ENCODE measurements around the gene TARS2. TPM values are rescaled to one million over a fixed set of nuclear protein-coding genes. Genes with fewer than 3 reads are reported as not detected.

The TARS2 gene, protein sequence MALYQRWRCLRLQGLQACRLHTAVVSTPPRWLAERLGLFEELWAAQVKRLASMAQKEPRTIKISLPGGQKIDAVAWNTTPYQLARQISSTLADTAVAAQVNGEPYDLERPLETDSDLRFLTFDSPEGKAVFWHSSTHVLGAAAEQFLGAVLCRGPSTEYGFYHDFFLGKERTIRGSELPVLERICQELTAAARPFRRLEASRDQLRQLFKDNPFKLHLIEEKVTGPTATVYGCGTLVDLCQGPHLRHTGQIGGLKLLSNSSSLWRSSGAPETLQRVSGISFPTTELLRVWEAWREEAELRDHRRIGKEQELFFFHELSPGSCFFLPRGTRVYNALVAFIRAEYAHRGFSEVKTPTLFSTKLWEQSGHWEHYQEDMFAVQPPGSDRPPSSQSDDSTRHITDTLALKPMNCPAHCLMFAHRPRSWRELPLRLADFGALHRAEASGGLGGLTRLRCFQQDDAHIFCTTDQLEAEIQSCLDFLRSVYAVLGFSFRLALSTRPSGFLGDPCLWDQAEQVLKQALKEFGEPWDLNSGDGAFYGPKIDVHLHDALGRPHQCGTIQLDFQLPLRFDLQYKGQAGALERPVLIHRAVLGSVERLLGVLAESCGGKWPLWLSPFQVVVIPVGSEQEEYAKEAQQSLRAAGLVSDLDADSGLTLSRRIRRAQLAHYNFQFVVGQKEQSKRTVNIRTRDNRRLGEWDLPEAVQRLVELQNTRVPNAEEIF
- total RNA-seq = 11.1 and 12.8 TPM in 2 replicates

DNA sequence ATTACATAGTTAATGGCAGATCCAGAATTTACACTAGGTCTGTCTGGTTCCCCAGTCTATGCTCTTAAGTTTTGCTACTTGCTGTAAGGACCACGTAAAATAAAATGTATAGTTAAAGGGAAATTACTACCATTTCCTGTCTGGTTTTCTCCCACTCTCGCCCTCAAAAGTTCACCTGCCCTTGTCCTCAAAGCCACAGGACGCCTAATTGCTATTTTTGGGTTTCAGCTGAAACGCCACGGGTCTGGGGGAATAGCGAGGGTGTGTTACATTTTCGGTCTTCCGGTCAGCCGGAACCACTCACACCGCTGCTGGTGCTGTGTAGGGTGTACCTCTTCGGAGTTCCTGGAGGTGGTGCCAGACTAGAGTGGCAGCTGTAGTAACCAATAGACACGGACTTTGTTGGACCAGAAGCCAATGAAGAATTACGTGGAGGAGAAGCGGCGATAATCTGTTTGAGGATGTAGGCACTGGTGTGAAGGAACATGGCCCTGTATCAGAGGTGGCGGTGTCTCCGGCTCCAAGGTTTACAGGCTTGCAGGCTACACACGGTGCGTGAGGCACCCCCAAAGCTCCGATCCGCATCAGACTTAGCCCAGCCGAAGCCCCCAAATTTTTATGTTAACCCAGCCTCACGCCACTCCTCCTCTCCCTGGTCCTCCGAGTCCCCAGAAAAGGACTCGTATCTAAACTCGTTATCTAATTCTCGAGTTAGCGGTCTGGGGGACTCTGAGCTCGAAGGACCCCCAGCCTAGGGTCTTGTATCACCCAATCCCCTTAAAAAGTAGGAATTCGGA is at the start of gene TARS2:
TARS2 (plus strand) TSS at position 454 of the 797 bp plus-strand sequence; CDS start at position 486, 32 bp downstream.

DNA sequence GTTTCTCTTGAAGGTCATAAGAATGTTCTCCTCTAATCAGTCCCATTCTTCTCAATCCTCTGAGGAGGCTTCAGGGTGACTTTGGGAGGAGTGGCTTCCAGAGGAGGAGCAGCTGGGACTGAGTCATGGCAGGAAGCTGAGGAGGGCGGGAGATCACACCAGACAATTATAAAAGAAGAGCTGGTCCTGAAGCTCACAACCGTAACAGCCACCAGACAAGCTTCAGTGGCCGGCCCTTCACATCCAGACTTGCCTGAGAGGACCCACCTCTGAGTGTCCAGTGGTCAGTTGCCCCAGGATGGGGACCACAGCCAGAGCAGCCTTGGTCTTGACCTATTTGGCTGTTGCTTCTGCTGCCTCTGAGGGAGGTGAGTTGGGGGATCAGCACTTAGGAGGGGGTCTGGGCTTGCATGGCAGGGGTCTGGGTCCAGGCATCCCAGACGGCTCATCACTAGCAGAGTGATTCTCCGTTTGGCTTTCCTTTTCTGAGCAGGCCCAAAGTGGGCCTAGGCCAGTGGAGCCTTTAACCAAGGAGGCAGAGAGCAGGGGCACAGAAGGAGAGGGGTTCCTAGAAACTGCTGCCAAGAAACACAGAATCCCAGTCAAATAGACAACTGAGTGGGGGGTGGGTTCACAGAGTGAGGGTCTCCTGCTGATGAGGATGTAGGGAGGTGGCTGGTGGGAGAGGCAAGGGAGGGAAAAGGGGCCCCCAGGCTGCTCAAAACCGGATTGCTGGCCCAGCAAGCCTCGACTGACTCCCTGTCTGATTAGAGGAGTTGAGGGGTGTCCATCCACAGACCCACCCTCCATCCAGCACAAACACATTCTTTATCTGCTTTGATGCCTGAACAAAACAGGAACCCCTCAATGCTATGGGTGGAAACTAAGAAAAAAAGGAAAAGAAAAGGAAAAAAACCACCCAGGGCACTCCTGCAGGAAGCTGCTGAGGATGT is 21.0 kb downstream of the TARS2 start, which contains the start of gene ECM1:
ECM1 (plus strand) TSS at position 198 of the 953 bp plus-strand sequence; CDS start at position 299, 101 bp downstream.

DNA sequence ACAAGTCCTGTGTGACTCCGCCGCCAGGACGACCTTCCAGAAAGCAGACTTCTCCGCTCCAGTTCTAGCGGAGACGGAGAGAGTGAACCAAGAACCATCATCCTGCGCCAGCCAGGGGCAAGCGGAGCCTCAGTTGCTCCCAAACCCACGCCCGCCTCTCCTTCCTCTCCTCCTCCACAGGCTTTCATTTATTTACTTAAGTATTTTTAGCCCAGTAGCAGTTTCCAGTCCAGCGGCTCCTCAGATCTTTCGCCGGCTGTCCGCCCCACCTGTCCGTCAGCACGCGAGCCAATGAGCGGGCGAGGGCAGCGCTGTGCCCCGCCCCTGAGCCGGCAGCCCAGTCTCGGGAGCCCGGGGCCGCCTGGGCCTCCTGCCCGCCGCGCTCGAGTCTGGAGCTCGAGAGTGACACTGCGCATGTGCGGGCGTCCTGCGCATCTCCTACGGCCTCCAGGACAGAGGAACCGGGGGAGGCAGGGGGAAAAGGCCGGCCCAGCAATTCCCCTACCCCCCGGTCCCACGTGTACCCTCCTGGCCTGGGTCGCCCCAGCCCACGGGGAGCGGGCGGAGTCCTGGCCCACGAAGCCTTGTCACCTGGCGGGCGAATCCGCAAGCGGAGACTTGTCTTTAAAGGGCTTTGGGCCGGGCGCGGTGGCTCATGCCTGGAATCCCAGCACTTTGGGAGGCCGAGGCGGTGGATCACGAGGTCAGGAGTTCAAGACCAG is 28.3 kb downstream of the TARS2 start, which contains the start of gene FALEC:
FALEC (plus strand) TSS at position 425 of the 722 bp plus-strand sequence.

DNA sequence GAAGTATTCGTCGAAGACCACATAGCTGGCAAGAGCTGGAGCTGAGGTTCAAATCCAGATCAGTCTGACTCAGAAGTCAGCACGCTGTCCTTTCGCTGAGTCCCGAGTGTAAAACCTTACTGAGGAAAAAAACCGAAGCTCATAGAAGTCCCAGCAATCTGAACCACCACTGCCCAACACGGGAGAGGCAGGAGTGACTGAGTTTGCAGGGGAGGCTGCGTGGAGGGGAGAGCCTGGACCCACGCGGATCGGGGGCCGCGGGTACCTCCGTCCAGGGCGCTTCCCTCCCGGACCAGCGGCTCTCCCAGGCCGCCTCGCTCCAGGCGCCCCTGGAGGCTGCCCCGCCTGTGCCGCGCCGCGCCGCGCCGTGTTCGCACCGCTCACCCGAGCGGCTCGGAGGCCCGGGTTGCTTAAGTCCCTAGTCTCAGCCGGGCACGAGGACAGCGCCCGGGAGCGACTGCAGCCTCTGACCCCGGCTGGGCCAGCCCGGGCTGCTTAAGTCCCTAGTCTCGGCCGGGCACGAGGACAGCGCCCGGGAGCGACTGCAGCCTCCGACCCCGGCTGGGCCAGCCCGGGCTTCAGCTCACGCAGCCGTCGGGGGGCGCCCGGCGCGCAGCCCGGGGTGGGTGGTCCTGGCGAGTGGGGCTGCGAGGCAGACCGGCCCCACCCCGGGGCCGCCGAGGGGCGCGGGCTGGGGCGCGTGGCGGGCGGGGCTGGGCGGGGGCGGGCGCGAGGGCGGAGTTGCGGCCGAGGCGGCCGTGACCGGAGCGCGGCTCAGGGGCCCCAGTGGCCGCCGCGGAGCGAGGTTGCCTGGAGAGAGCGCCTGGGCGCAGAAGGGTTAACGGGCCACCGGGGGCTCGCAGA is 61.6 kb downstream of the TARS2 start, which contains the start of gene ADAMTSL4:
ADAMTSL4 (plus strand) TSS at position 777 of the 864 bp plus-strand sequence. CDS start 2,881 bp downstream, outside the sequence.

Other genes with a start within 250 kb of the TARS2 start
- gene CA14, start 229.6 kb upstream of the TARS2 start, total RNA-seq = not detected in 2 replicates
- gene APH1A, start 218.4 kb upstream of the TARS2 start, total RNA-seq = 83.4 and 92.6 TPM in 2 replicates
- 65.3 and 92.0 TPM in 2 replicates for gene C1orf54, start 214.6 kb upstream of the TARS2 start, total RNA-seq
- 2.7 and 4.9 TPM in 2 replicates for gene CIART, start 204.9 kb upstream of the TARS2 start, total RNA-seq
- 105 and 122 TPM in 2 replicates for gene MRPS21, start 193.6 kb upstream of the TARS2 start, total RNA-seq
- 29.0 and 31.2 TPM in 2 replicates for gene PRPF3, start 165.9 kb upstream of the TARS2 start, total RNA-seq
- 5.0 and 6.4 TPM in 2 replicates for gene RPRD2, start 123.3 kb upstream of the TARS2 start, total RNA-seq
- 16.4 and 22.5 TPM in 2 replicates for gene ECM1, start 20.7 kb downstream of the TARS2 start, total RNA-seq
- 1.0 and 1.6 TPM in 2 replicates for gene FALEC, start 28.3 kb downstream of the TARS2 start, total RNA-seq
- gene ADAMTSL4, start 62.0 kb downstream of the TARS2 start, total RNA-seq = 14.0 and 16.7 TPM in 2 replicates
- gene MCL1, start 92.2 kb downstream of the TARS2 start, total RNA-seq = 137 and 189 TPM in 2 replicates
- 34.5 and 58.9 TPM in 2 replicates for gene ENSA, start 142.2 kb downstream of the TARS2 start, total RNA-seq
- gene GOLPH3L, start 209.7 kb downstream of the TARS2 start, total RNA-seq = 6.5 and 11.7 TPM in 2 replicates
- 0.16 TPM in 1 of 2 replicates, not detected in the other for gene HORMAD1, start 233.5 kb downstream of the TARS2 start, total RNA-seq